Gastroesophageal sphincter (tissue), 4 donors: ENCODE measurements around the gene PAH. TPM values are rescaled to one million over a fixed set of nuclear protein-coding genes. Genes with fewer than 3 reads are reported as not detected.

ENCODE experiments used
- ATAC-seq: fragments of 150-250 bp; one replicate; pipeline ENCODE4 v1.9.1; 2016; ENCODE audit warnings: mild to moderate bottlenecking, moderate library complexity
- H3K27ac ChIP-seq, 4 donors: fragments of 200-600 bp; sonication (generic) in 3 of 4; 1 replicate in 3 of 4; 2 replicates in 1 of 4; pipeline ENCODE4 v1.5.1; 2016 to 2019
- H3K27me3 ChIP-seq: fragments of 200-600 bp; sonication (generic); one replicate; pipeline ENCODE4 v1.5.1; 2019
- H3K36me3 ChIP-seq, 2 donors: fragments of 200-600 bp; sonication (generic); one replicate each; pipeline ENCODE4 v1.5.1; 2019; ENCODE audit warnings: control low read depth in 1 of 2
- H3K4me1 ChIP-seq, 3 donors: fragments of 200-600 bp; sonication (generic); 1 replicate in 2 of 3; 2 replicates in 1 of 3; pipeline ENCODE4 v1.5.1; 2016 to 2019; ENCODE audit warnings: control low read depth in 2 of 3
- H3K4me3 ChIP-seq, 2 donors: fragments of 200-600 bp; sonication (generic); one replicate each; pipeline ENCODE4 v1.5.1; 2019; ENCODE audit warnings: mild to moderate bottlenecking in 1 of 2, moderate library complexity in 1 of 2
- H3K9me3 ChIP-seq, 3 donors: fragments of 200-600 bp; sonication (generic); one replicate each; pipeline ENCODE4 v1.5.1; 2017 to 2019; ENCODE audit warnings: control low read depth in 2 of 3
- EP300 ChIP-seq: sonication (generic); formaldehyde crosslinking; IDR thresholded peaks from one replicate; pipeline ENCODE4 v1.6.1; 2017; ENCODE audit warnings: antibody characterized with exemption, mild to moderate bottlenecking
- POLR2A ChIP-seq, 2 donors: fragments of 450-650 bp; IDR thresholded peaks; one replicate each; pipeline ENCODE4 v1.6.1; 2017; ENCODE audit warnings: antibody characterized with exemption in 2 of 2, mild to moderate bottlenecking in 2 of 2, moderate library complexity in 1 of 2
- POLR2AphosphoS5 ChIP-seq: sonication (generic); formaldehyde crosslinking; IDR thresholded peaks from one replicate; pipeline ENCODE4 v1.6.1; 2017; ENCODE audit warnings: antibody characterized with exemption
- WGBS, 2 donors: methylation state at CpG; one replicate each; pipeline ENCODE4 v1.1.5; 2018; ENCODE audit warnings: low coverage in 1 of 2; 5-methylcytosine and 5-hydroxymethylcytosine counted together
- total RNA-seq, 4 donors: library from RNA; depleted of rRNA; stranded (reverse); fragments of >200 nt; gene quantifications; one replicate each; pipeline ENCODE4 v1.1.0, GENCODE V29; 2016
- TF ChIP-seq, protein P1 (sequence below), 4 experiments: fragments of 200-600 bp in 2 of 4; fragments of 450-650 bp in 2 of 4; sonication (generic) in 1 of 4; IDR thresholded peaks; one replicate each; pipeline ENCODE4 v1.5.1; 2017 to 2019; ENCODE audit warnings: antibody characterized with exemption in 4 of 4, mild to moderate bottlenecking in 2 of 4, moderate library complexity in 2 of 4

Gene PAH
- total RNA-seq, 4 donors from 2014 or later = 0.67 TPM; not detected in 3

- Histone ChIP-seq H3K4me3 (no peak overlapping the region), H3K27ac (no peak overlapping the region), H3K36me3 (no peaks in the 10 kb centered on the region), H3K4me1 (no peaks in the 10 kb centered on the region), H3K27me3 (peaks cover 38% of the 10 kb centered on the region), H3K9me3 (no peaks in the 10 kb centered on the region)
- TF ChIP-seq EP300 (no peak), POLR2AphosphoS5 (no peak)
- no peak for ATAC-seq
Measured at GRCh38 chr12:102920271-102920670, 3.2 kb upstream of the PAH start.

- no peaks in the 10 kb centered on the region for H3K4me1 ChIP-seq
- WGBS, 2 donors = 40 to 56% methylated on average over 2 of the region's 2 CpGs
- no peak for TF ChIP-seq EP300
- TF ChIP-seq, protein P1, sequence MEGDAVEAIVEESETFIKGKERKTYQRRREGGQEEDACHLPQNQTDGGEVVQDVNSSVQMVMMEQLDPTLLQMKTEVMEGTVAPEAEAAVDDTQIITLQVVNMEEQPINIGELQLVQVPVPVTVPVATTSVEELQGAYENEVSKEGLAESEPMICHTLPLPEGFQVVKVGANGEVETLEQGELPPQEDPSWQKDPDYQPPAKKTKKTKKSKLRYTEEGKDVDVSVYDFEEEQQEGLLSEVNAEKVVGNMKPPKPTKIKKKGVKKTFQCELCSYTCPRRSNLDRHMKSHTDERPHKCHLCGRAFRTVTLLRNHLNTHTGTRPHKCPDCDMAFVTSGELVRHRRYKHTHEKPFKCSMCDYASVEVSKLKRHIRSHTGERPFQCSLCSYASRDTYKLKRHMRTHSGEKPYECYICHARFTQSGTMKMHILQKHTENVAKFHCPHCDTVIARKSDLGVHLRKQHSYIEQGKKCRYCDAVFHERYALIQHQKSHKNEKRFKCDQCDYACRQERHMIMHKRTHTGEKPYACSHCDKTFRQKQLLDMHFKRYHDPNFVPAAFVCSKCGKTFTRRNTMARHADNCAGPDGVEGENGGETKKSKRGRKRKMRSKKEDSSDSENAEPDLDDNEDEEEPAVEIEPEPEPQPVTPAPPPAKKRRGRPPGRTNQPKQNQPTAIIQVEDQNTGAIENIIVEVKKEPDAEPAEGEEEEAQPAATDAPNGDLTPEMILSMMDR (IDR thresholded peaks at IDR 0.05) = no peak
- no peak for TF ChIP-seq POLR2AphosphoS5
Measured at GRCh38 chr12:102918840-102919239, 1.8 kb upstream of the PAH start.

GRCh38 chr12:102916252-102917025, 605 bp downstream of the PAH start:
- no peak overlapping the region for H3K27ac ChIP-seq
- peaks cover 33% of the 10 kb centered on the region for H3K27me3 ChIP-seq
- no peaks in the 10 kb centered on the region for H3K36me3 ChIP-seq
- no peak overlapping the region for H3K4me3 ChIP-seq
- WGBS, 2 donors = 65 to 80% methylated on average over 2 to 3 of the region's 5 CpGs
- H3K9me3 ChIP-seq = no peaks in the 10 kb centered on the region
- no peaks in the 10 kb centered on the region for H3K4me1 ChIP-seq
- TF ChIP-seq, protein P1 (IDR thresholded peaks at IDR 0.05) = no peak
- TF ChIP-seq POLR2A (IDR thresholded peaks at IDR 0.05) (no peak), EP300 (no peak), POLR2AphosphoS5 (no peak)
- ATAC-seq = no peak

More at GRCh38 chr12:102918840-102919239, 1.8 kb upstream of the PAH start:
- Histone ChIP-seq H3K9me3 (no peaks in the 10 kb centered on the region), H3K27ac (no peak overlapping the region), H3K27me3 (peaks cover 33% of the 10 kb centered on the region), H3K36me3 (no peaks in the 10 kb centered on the region), H3K4me3 (no peak overlapping the region)
- ATAC-seq = no peak

DNA sequence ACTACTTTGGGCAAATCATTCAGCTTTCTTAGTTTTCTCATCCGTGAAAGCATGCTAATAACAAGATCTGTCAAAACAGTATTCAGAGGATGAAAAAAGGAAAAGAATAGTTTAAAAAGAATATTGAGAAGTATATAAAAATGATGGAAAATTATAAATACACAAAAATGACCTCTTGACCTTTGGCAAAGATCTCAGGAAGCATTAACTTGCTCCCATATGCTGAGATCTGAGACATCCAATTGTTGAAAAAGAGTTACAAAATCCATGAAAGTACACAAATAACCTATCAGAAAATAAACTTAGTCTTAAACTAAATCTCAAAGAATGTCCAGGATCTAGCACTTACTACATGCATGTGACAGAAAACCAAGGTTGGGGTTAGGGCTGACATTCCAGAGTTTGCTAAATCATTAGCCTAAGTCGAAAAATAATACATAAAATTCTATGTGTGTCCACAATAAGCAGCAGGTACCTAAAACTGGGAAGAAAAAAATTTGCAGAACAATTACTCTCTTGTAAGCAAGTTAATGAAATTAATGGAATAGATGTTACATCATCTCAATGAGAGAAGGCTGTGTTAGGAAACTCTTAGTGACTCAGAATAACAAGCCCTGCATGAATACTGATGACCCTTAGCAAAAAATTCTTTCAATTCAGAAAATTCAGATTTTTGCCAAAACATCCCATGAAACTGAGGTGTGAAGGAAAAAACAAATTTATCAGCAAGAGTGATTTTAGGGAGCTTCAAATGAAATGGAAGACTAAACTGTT, 3.4 kb downstream of the PAH start:
- Histone ChIP-seq H3K4me1 (no peaks in the 10 kb centered on the region), H3K36me3 (no peaks in the 10 kb centered on the region), H3K27ac (no peak overlapping the region), H3K4me3 (no peak overlapping the region), H3K27me3 (peaks cover 33% of the 10 kb centered on the region), H3K9me3 (no peaks in the 10 kb centered on the region)
- 40 to 67% methylated on average over 1 to 2 of the region's 2 CpGs for WGBS, 2 donors
- ATAC-seq = no peak
- TF ChIP-seq EP300 (no peak), POLR2A (IDR thresholded peaks at IDR 0.05) (no peak), POLR2AphosphoS5 (no peak)
- TF ChIP-seq, protein P1 (IDR thresholded peaks at IDR 0.05) = no peak

DNA sequence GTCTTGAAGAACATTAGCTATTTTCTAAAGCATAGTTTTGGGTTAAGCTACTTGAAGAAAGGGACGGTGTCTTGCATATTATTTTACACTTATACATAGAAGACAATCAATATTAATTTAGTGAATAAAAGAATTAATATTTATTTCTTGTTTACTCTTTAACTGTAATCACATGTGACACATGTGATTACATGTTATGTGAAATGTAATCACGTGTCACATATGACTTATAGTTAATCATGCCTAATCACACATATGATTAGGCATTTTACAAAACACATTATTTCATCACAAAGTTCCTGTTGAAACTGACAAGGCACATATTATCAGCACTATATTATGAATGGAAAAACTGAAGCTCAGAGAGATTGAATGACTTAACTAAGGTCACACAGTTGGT, 4.8 kb downstream of the PAH start:
- no peak for ATAC-seq

More for the DNA sequence above, 4.8 kb downstream of the PAH start:
- Histone ChIP-seq H3K27ac (no peak overlapping the region), H3K27me3 (peaks cover 20% of the 10 kb centered on the region), H3K4me1 (no peaks in the 10 kb centered on the region), H3K9me3 (no peaks in the 10 kb centered on the region), H3K4me3 (no peak overlapping the region), H3K36me3 (no peaks in the 10 kb centered on the region)
- TF ChIP-seq POLR2A (IDR thresholded peaks at IDR 0.05) (no peak), EP300 (no peak), POLR2AphosphoS5 (no peak)
- TF ChIP-seq, protein P1 (IDR thresholded peaks at IDR 0.05) = no peak
- WGBS, 2 donors = 79 to 90% methylated on average over 2 of the region's 2 CpGs
